ENCODE results near the gene IGSF9B. TPM values are rescaled to one million over a fixed set of nuclear protein-coding genes. Genes with fewer than 3 reads are reported as not detected.

The IGSF9B gene
- total and polyA plus RNA-seq, 12 donors = 0.12 to 23.4 (median 1.6) TPM

DNA sequence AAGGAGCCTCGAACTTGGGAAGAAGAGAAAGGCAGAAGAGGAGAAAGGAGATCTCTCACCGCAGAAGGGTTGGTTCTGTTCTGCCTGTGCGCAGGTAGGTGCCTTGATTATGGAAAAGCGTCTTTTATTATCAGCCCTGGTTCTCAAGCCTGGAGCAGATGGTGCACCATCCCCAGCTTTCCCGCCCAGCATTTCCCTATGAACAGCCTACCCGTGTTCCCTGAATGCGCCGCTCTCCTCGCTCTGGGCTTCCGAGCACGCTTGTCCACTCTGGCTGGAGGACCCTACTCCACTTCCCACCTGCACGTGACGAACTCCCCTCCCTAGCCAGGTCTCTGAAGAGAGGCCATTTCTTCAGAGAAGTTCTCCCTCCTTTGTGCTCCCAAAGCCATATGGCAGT, 15.2 kb downstream of the IGSF9B start:
- no peaks in the 10 kb centered on the region for H3K9me3 ChIP-seq (replicated peaks in 1 of 3)
- no peak overlapping the region for H3K27ac ChIP-seq
- TF ChIP-seq CTCF (IDR thresholded peaks at IDR 0.05) (no peak), POLR2A (IDR thresholded peaks at IDR 0.05) (no peak)
- no peaks in the 10 kb centered on the region for H3K27me3 ChIP-seq
- intact Hi-C loops (cut with DNase I) = no loop called here
- H3K4me1 ChIP-seq (replicated peaks in 1 of 2) = no peaks in the 10 kb centered on the region
- 81 to 92% (median 89%) methylated on average over 13 of the region's 13 CpGs for WGBS, 4 donors
- H3K4me3 ChIP-seq = no peak overlapping the region
- H3K36me3 ChIP-seq (replicated peaks in 1 of 2) = no peaks in the 10 kb centered on the region
- DNase-seq = no peak

GRCh38 chr11:133940034-133940433, 16.7 kb downstream of the IGSF9B start:
- H3K4me3 ChIP-seq = no peak overlapping the region
- H3K9me3 ChIP-seq (replicated peaks in 1 of 3) = no peaks in the 10 kb centered on the region
- no peak for DNase-seq
- H3K27me3 ChIP-seq = no peaks in the 10 kb centered on the region
- no peaks in the 10 kb centered on the region for H3K36me3 ChIP-seq (replicated peaks in 1 of 2)
- WGBS, 4 donors = 95 to 97% (median 95%) methylated on average over 56 of the region's 56 CpGs
- no peaks in the 10 kb centered on the region for H3K4me1 ChIP-seq (replicated peaks in 1 of 2)
- no peak overlapping the region for H3K27ac ChIP-seq
- TF ChIP-seq CTCF (IDR thresholded peaks at IDR 0.05) (no peak), POLR2A (IDR thresholded peaks at IDR 0.05) (no peak)
- intact Hi-C loops (cut with DNase I) = no loop called here

DNA sequence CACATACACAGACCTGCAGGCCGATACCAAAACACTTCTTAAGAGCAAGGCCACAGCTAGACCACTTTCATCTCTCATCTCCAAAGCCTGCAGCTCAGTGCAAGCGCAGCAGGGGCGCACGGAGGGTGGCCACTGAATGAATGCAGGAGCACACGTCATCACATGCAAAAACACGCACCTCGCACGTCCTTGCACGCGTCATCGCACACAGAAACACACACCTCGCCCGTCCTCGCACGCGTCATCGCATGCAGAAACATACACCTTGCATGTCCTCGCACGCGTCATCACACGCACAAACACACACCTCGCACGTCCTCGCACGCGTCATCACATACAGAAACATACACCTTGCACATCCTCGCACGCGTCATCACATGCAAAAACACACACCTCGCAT, 17.2 kb downstream of the IGSF9B start:
- H3K27me3 ChIP-seq = no peaks in the 10 kb centered on the region
- no peaks in the 10 kb centered on the region for H3K4me1 ChIP-seq (replicated peaks in 1 of 2)
- WGBS, 4 donors = 94 to 97% (median 94%) methylated on average over 30 of the region's 30 CpGs
- no peak overlapping the region for H3K4me3 ChIP-seq
- H3K9me3 ChIP-seq (replicated peaks in 1 of 3) = no peaks in the 10 kb centered on the region
- intact Hi-C loops (cut with DNase I) = loop anchor here in 1 of 2 donors (10.0 kb wide), 1 partner anchor 205 kb away; no protein-coding TSS in a partner anchor
- no peak overlapping the region for H3K27ac ChIP-seq
- H3K36me3 ChIP-seq (replicated peaks in 1 of 2) = no peaks in the 10 kb centered on the region
- TF ChIP-seq CTCF (IDR thresholded peaks at IDR 0.05) = no peak
- no peak for TF ChIP-seq POLR2A (IDR thresholded peaks at IDR 0.05)
- no peak for DNase-seq

DNA sequence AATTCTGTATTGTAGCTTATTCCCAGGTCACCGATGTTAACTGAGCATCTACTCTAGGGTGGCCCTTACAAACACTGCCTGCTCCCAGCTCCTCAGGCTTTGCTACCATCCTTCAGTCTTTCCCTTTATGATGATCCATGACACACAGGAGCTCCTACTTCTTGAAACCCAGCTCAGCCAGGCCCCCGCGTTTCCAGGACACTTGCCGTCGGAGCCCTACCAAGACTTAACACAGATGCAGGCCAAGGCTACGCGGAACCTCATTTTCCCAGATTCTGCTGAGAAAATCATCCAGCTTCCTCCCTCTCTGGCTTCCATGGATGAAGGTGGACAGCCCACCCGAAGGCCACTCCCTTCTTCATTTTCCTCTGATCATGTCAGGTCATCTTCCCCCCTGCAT, 18.6 kb downstream of the IGSF9B start:
- H3K4me3 ChIP-seq = no peak overlapping the region
- intact Hi-C loops (cut with DNase I) = loop anchor here in 1 of 2 donors (10.0 kb wide), 1 partner anchor 207 kb away; no protein-coding TSS in a partner anchor
- H3K36me3 ChIP-seq (replicated peaks in 1 of 2) = no peaks in the 10 kb centered on the region
- 87 to 96% (median 90%) methylated on average over 8 of the region's 8 CpGs for WGBS, 4 donors
- no peaks in the 10 kb centered on the region for H3K27me3 ChIP-seq
- H3K4me1 ChIP-seq (replicated peaks in 1 of 2) = no peaks in the 10 kb centered on the region
- no peak overlapping the region for H3K27ac ChIP-seq
- no peak for DNase-seq
- TF ChIP-seq CTCF (IDR thresholded peaks at IDR 0.05) = no peak
- no peak for TF ChIP-seq POLR2A (IDR thresholded peaks at IDR 0.05)
- no peaks in the 10 kb centered on the region for H3K9me3 ChIP-seq (replicated peaks in 1 of 3)

All from adrenal gland (tissue), 12 donors.